ENCODE measurements around the gene ULBP1. TPM values are rescaled to one million over a fixed set of nuclear protein-coding genes. Genes with fewer than 3 reads are reported as not detected.

Gene ULBP1
- total RNA-seq, 1 experiment from 2014 or later, result 1.6 TPM

DNA sequence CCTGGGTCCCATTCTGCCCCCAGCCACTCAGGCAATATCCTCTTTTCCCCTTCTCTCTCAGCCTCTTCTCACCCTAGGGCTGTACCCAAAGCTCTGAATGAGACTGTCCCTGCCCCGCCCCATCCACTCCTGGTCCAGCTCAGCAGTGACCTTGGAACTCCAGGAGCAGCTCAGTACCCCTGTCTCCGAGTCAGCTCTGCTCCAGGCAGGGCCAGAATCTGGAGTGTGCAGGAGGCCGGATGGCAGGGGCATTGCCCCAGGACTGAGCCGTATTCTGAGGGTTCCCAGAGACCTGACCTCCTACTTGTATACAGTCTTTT is 38.9 kb upstream of the ULBP1 start:
- no peak overlapping the region for H3K23ac ChIP-seq (ENCODE audit: insufficient read length, low read depth, low read length)
- peak overlapping the region in 1 of 2 experiments; percentile 73; a peak in 1 of 5 replicates for H3K4me3 Mint-ChIP-seq

More for the DNA sequence above, 38.9 kb upstream of the ULBP1 start:
- Histone ChIP-seq H3K4me2 (ENCODE audit: insufficient read depth, insufficient read length, low read length) (no peak overlapping the region), H2BK12ac (ENCODE audit: insufficient read length, low read depth, low read length) (no peak overlapping the region), H3K4ac (ENCODE audit: low read depth, low read length) (no peak overlapping the region), H3K27me3 (ENCODE audit: insufficient read depth, low read length) (peaks cover 47% of the 10 kb centered on the region), H2AK5ac (ENCODE audit: insufficient read length, low read length) (no peak overlapping the region), H4K91ac (ENCODE audit: insufficient read length, low read depth, low read length) (no peak overlapping the region), H3K79me1 (ENCODE audit: insufficient read depth, low read depth, low read length, poor library complexity, severe bottlenecking) (no peaks in the 10 kb centered on the region), H2BK20ac (ENCODE audit: low read depth, low read length, poor library complexity, severe bottlenecking) (no peak overlapping the region), H2BK15ac (ENCODE audit: low read depth, low read length) (no peak overlapping the region), H3K9ac (ENCODE audit: extremely low read depth, insufficient read length, low read length) (no peak overlapping the region), H3K4me1 (ENCODE audit: insufficient read depth, low read length) (no peaks in the 10 kb centered on the region), H4K20me1 (ENCODE audit: control insufficient read depth, insufficient read depth, insufficient read length) (no peaks in the 10 kb centered on the region), H2BK5ac (ENCODE audit: insufficient read length, low read length) (no peak overlapping the region), H3K56ac (ENCODE audit: insufficient read length, low read depth, low read length) (no peak overlapping the region), H2BK120ac (ENCODE audit: low read depth, low read length, poor library complexity, severe bottlenecking) (no peak overlapping the region), H4K8ac (replicated peaks; ENCODE audit: insufficient read length, low read depth, low read length) (no peak overlapping the region), H3K27ac (ENCODE audit: insufficient read length, low read depth, low read length) (no peak overlapping the region), H3K18ac (ENCODE audit: insufficient read length, low read depth, low read length) (no peak overlapping the region), H3K9me3 (ENCODE audit: control insufficient read depth, low read depth, low read length) (no peaks in the 10 kb centered on the region), H4K5ac (ENCODE audit: insufficient read length, low read depth, low read length) (no peak overlapping the region), H3T11ph (ENCODE audit: low read length) (no peak overlapping the region), H2AFZ (ENCODE audit: low read length) (no peak overlapping the region), H3K23me2 (ENCODE audit: insufficient read length, low read depth, low read length, poor library complexity, severe bottlenecking) (peaks cover 19% of the 10 kb centered on the region), H3K79me2 (ENCODE audit: insufficient read depth, low read length) (no peaks in the 10 kb centered on the region), H3K14ac (ENCODE audit: insufficient read depth, low read length) (no peak overlapping the region)
- Mint-ChIP-seq H3K36me3 (ENCODE audit: insufficient read depth in 1 of 3, low read depth in 3 of 3) (no peaks in the 10 kb centered on the region; a peak in 1 of 7 replicates), H3K27ac (no peak overlapping the region), H3K27me3 (ENCODE audit: low read depth) (peaks cover 95% of the 10 kb centered on the region), H3K9me3 (peaks cover 4 to 6% of the 10 kb centered on the region in 2 experiments; a peak in 4 of 5 replicates), H3K4me1 (peaks cover 12 to 19% of the 10 kb centered on the region in 2 experiments)
- WGBS (ENCODE audit: extremely low coverage, insufficient read length, low lambda C conversion rate), result no CpG with 5 or more reads among the region's 4 CpGs
- TF ChIP-seq, protein P1, sequence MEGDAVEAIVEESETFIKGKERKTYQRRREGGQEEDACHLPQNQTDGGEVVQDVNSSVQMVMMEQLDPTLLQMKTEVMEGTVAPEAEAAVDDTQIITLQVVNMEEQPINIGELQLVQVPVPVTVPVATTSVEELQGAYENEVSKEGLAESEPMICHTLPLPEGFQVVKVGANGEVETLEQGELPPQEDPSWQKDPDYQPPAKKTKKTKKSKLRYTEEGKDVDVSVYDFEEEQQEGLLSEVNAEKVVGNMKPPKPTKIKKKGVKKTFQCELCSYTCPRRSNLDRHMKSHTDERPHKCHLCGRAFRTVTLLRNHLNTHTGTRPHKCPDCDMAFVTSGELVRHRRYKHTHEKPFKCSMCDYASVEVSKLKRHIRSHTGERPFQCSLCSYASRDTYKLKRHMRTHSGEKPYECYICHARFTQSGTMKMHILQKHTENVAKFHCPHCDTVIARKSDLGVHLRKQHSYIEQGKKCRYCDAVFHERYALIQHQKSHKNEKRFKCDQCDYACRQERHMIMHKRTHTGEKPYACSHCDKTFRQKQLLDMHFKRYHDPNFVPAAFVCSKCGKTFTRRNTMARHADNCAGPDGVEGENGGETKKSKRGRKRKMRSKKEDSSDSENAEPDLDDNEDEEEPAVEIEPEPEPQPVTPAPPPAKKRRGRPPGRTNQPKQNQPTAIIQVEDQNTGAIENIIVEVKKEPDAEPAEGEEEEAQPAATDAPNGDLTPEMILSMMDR (conservative IDR thresholded peaks at IDR 0.05), result no peak
- no peak for DNase-seq

All from H9 (cell line).